GM23248 (cell line): Measurements from ENCODE around the gene TMEM51.

Source experiments
- EZH2 ChIP-seq: fragments of 200-600 bp; sonication (generic); IDR thresholded peaks from 2 replicates; pipeline ENCODE4 v1.6.1; 2018; ENCODE audit warnings: antibody characterized with exemption, mild to moderate bottlenecking; ENCODE audit not compliant: insufficient read depth, poor library complexity, severe bottlenecking
- EZH2phosphoT487 ChIP-seq: fragments of 200-600 bp; sonication (generic); IDR thresholded peaks from 2 replicates; pipeline ENCODE4 v1.6.1; 2018; ENCODE audit warnings: antibody characterized with exemption, moderate library complexity, mild to moderate bottlenecking, low read depth; ENCODE audit not compliant: insufficient read depth

GRCh38 chr1:15224974-15225373, 71.4 kb downstream of the TMEM51 start:
- no peak for TF ChIP-seq EZH2phosphoT487
- no peak for TF ChIP-seq EZH2
